Psoas muscle (tissue), 8 donors: ENCODE results near the gene CABLES1. TPM values are rescaled to one million over a fixed set of nuclear protein-coding genes. Genes with fewer than 3 reads are reported as not detected.

ENCODE experiments used
- ATAC-seq, 4 donors: fragments of 200-7000 bp; cut with Tn5 transposase; one replicate each; pipeline ENCODE4 v1.9.1; 2020; ENCODE audit warnings: moderate library complexity in 3 of 4, mild to moderate bottlenecking in 2 of 4
- DNase-seq, 2 donors: peaks; one replicate each; pipeline ENCODE4 v3.0.0-alpha.2; 2020
- H3K27ac ChIP-seq: fragments of 200-600 bp; one replicate; pipeline ENCODE4 v1.8.0; 2022
- H3K27me3 ChIP-seq, 3 donors: fragments of 200-600 bp in 1 of 3; one replicate each; pipeline versions ENCODE4 v1.6.1 to v1.8.0; 2013 to 2022; ENCODE audit warnings: low read length in 2 of 3, mild to moderate bottlenecking in 2 of 3, moderate library complexity in 1 of 3; ENCODE audit not compliant: insufficient read depth in 3 of 3
- H3K36me3 ChIP-seq, 2 donors: fragments of 200-600 bp in 1 of 2; one replicate each; pipeline versions ENCODE4 v1.6.1 to v1.8.0; 2013 to 2022; ENCODE audit warnings: low read depth in 1 of 2, mild to moderate bottlenecking in 1 of 2, moderate library complexity in 1 of 2; ENCODE audit not compliant: insufficient read depth in 1 of 2
- H3K4me1 ChIP-seq: fragments of 200-600 bp; one replicate; pipeline ENCODE4 v1.8.0; 2022
- H3K4me3 ChIP-seq: fragments of 200-600 bp; one replicate; pipeline ENCODE4 v1.8.0; 2022; ENCODE audit warnings: mild to moderate bottlenecking
- H3K9me3 ChIP-seq: fragments of 200-600 bp; one replicate; pipeline ENCODE4 v1.8.0; 2022
- WGBS, 3 donors: extraction: QIAGEN DNeasy Blood & Tissue Kit; methylation state at CpG; one replicate each; pipeline versions ENCODE4 v1.1.6 to v1.1.7; 2013; 5-methylcytosine and 5-hydroxymethylcytosine counted together
- intact Hi-C, 2 donors: fragments of 100-400 bp; cut with DNase I; formaldehyde crosslinking; loops; one replicate each; pipeline versions ENCODE4 v1.11.0 to v1.14.2; 2022
- polyA plus RNA-seq, 3 donors: library from polyadenylated mRNA; stranded (reverse); fragments of 200-250 nt; gene quantifications; one replicate each; pipeline ENCODE4 v1.2.3, GENCODE V29; 2013
- total RNA-seq, 4 donors: library from RNA; stranded (reverse); fragmentation: NEBNext Ultra II Directional in 2 of 4; extraction: Animal tissue kit (Norgen Biotek cat#: 25700) in 2 of 4; gene quantifications; one replicate each; pipeline versions ENCODE4 v1.2.1 to v1.2.4, GENCODE V29; 2021 to 2023
- TF ChIP-seq, protein P1 (sequence below): fragments of 200-600 bp; IDR thresholded peaks from one replicate; pipeline ENCODE4 v1.8.0; 2022; ENCODE audit warnings: antibody characterized with exemption
- donor health status: healthy with polysubstance abuse.
- donor health status: DM: no; HTN: no; CAD: no; lungs with moderate emphysema.
- donor health status: Bipolar disorder and iron deficiency.
- donor health status: healthy.
- donor health status: DM: yes; HTN: yes; CAD: no.
- donor health status: DM: no; HTN: no; CAD: no.
- donor health status: DM: no; HTN: no; CAD: no.
- donor health status: DM: yes; HTN: yes; CAD: no.

Gene CABLES1
- total and polyA plus RNA-seq, 7 donors, result 0.42 to 1.5 (median 0.98) TPM

DNA sequence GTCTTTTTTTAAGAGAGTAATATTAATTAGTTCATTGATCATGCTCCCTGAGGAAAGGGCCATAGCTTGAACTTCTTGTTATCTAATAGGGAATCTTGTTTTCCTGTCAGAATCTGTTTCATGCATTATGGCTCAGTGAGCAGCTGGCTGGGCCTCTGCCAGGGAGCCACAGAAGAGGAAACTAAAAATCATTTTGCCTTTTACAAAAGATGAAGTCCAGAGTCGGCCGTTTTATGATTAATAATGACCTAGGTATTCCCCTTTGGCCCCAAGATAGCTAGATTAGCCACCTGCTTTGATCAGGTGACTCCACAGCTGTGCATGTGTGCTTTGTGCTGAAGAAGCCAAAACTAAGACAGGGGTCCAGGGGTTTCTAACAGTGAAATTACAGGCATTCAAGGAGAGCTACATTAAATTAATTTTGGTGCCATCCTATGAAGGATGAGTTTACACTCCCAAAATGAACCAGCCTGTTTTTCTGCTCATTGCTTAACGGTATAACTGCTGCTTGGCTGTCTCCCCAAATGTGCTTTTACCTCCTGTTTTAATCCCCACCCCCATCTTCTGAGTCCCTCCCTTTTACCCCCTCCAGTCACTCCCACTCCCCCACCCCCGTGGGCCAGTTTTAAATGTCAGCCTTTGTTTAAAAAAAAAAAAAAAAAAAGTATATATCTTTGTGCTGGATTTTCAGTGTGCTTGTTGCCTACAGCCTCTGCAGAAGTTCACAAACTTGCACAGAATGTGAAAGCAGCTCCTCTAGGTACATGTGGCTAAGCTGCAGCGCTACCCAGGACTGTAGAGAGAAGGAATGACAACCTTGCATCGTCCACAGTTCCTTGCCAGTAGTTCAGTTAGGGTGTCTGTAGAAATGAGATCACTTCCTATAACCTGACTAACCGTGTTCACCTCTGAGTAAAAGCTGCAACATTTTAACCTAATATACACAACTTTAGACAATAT lies 93.1 kb downstream of the CABLES1 start:
- ATAC-seq (no peak), DNase-seq (no peak)
- no peaks in the 10 kb centered on the region for H3K9me3 ChIP-seq
- peak overlapping the region; percentile 23 for H3K27ac ChIP-seq
- H3K4me3 ChIP-seq, result no peak overlapping the region
- H3K4me1 ChIP-seq, result peaks cover 13% of the 10 kb centered on the region
- intact Hi-C loops, result no loop called here
- TF ChIP-seq, protein P1, sequence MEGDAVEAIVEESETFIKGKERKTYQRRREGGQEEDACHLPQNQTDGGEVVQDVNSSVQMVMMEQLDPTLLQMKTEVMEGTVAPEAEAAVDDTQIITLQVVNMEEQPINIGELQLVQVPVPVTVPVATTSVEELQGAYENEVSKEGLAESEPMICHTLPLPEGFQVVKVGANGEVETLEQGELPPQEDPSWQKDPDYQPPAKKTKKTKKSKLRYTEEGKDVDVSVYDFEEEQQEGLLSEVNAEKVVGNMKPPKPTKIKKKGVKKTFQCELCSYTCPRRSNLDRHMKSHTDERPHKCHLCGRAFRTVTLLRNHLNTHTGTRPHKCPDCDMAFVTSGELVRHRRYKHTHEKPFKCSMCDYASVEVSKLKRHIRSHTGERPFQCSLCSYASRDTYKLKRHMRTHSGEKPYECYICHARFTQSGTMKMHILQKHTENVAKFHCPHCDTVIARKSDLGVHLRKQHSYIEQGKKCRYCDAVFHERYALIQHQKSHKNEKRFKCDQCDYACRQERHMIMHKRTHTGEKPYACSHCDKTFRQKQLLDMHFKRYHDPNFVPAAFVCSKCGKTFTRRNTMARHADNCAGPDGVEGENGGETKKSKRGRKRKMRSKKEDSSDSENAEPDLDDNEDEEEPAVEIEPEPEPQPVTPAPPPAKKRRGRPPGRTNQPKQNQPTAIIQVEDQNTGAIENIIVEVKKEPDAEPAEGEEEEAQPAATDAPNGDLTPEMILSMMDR, result no peak
- H3K27me3 ChIP-seq, result no peaks in the 10 kb centered on the region
- no peaks in the 10 kb centered on the region for H3K36me3 ChIP-seq
- 30 to 36% (median 33%) methylated on average over 7 of the region's 7 CpGs for WGBS, 3 donors

DNA sequence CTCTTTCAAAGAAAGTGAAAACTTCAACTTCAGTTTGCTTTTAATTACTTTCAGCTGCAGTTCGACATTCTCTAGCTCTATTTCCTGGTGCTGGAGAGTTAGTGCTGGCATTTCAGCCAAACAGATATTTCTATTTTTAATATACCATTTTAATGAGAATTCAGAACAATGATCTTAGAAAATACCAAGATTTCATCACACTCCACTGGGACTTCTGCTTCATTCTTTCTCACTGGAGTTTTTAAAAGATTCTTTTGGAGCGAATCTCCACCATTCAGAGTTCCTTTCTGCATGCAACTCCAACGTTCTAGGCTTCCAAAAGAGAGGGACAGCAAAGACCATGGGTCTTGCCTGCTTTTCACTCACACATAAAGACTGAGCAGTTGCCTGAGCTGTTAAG lies 94.2 kb downstream of the CABLES1 start:
- Histone ChIP-seq H3K4me1 (peaks cover 13% of the 10 kb centered on the region), H3K36me3 (no peaks in the 10 kb centered on the region), H3K4me3 (no peak overlapping the region), H3K27me3 (no peaks in the 10 kb centered on the region), H3K9me3 (no peaks in the 10 kb centered on the region), H3K27ac (no peak overlapping the region)
- WGBS, 3 donors, result 52 to 55% (median 54%) methylated on average over 3 of the region's 3 CpGs
- ATAC-seq (no peak), DNase-seq (no peak)
- TF ChIP-seq, protein P1, result no peak
- intact Hi-C loops, result no loop called here

DNA sequence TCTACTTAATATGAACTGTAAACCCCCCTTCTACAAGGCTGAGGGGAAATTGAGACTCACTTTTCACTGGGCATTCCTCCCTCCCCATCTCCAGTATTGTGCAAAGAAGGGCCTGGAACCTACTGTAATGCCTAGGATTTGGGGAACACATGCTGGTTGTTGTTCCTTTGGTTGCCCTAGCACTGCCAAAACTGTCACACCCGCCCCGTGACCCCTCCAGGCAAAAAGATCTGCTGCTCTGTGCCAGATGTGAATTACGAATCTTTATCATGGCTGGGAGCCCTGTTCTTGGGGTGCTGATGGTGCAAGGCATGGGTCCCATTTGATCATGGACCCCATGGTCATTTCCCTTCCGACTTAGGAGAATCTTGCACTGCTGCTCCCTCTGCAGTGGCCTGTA lies 95.4 kb downstream of the CABLES1 start:
- Histone ChIP-seq H3K27ac (peak overlapping the region; percentile 39), H3K9me3 (no peaks in the 10 kb centered on the region), H3K4me3 (no peak overlapping the region), H3K27me3 (no peaks in the 10 kb centered on the region), H3K36me3 (no peaks in the 10 kb centered on the region), H3K4me1 (peaks cover 13% of the 10 kb centered on the region)
- intact Hi-C loops, result no loop called here
- 61 to 76% (median 69%) methylated on average over 4 of the region's 4 CpGs for WGBS, 3 donors
- TF ChIP-seq, protein P1, result no peak
- ATAC-seq, result peak in 1 of 4 donors; percentile 38
- DNase-seq, result no peak

DNA sequence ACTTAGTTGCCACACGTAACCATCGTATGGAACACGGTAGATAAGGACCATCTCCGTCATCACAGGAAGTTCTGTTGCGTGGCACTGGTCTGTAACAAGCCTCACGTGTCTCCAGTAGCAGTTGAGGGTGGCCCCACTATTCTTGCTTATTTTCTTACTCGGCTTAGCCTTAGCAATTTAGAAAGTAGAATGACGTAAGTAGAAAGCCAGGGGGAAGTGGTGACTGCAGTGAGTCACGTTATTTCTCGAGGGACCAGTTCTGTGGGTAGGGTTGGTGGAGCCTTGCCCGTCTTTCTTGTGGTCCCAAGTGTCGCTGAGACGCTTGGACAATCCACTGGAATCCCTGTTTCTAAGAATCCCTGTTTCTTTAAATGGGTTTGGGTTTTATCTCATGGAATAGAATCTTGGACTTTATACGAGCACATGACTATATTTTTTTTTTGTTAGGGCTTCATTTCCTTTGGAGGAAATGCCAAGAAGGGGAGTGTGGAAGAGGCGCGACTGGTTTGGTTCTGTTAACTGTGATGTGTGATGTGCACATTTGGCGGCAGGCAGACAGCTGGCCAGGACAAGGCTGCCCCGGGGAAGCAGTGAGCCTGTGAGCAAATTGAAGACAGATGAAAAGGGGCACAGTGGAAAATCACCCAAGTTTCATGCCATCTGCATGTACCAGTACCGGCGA lies 96.2 kb downstream of the CABLES1 start:
- TF ChIP-seq, protein P1, result no peak
- Histone ChIP-seq H3K9me3 (no peaks in the 10 kb centered on the region), H3K27me3 (no peaks in the 10 kb centered on the region), H3K4me3 (no peak overlapping the region), H3K4me1 (peaks cover 13% of the 10 kb centered on the region), H3K27ac (peak overlapping the region; percentile 39), H3K36me3 (no peaks in the 10 kb centered on the region)
- 26 to 47% (median 33%) methylated on average over 20 of the region's 20 CpGs for WGBS, 3 donors
- intact Hi-C loops, result no loop called here
- DNase-seq (peak; percentile 65 to 75), ATAC-seq (peak; percentile 58 to 80 (median 78))
